PC-3 (cell line): ENCODE measurements around the gene CDC25B.

Experiments used
- EZH2 ChIP-seq: fragments of 300-600 bp; sonication (generic); IDR thresholded peaks from one replicate; pipeline ENCODE4 v1.6.1; 2017; ENCODE audit warnings: antibody characterized with exemption, mild to moderate bottlenecking, low read length; ENCODE audit not compliant: unreplicated experiment
- TF ChIP-seq, protein P1 (sequence below): fragments of 300-600 bp; sonication (generic); conservative IDR thresholded peaks from 2 replicates; pipeline ENCODE4 v1.5.1; 2017; ENCODE audit warnings: antibody characterized with exemption, low read depth, mild to moderate bottlenecking, low read length

DNA sequence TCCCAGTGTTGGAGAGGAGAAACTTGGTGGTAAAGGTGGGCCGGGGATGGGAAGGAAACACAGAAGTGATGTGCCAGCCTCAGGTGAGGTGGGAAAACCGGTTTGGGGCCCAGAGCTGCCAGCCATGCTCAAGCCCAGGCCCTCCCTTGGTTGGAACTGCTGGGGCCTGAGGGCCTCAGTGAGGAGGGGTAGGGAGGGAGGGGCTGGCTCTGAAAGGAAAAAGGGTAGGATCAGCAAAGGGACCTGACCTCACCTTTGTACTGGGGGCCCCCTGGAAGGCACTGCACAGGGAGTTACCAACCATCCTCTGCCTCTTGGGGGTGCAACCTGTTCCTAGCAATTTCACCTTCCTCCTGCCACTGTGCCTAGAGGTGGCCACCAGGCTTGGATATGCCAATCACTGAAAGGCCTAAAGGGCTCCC is 13.0 kb upstream of the CDC25B start:
- TF ChIP-seq, protein P1, sequence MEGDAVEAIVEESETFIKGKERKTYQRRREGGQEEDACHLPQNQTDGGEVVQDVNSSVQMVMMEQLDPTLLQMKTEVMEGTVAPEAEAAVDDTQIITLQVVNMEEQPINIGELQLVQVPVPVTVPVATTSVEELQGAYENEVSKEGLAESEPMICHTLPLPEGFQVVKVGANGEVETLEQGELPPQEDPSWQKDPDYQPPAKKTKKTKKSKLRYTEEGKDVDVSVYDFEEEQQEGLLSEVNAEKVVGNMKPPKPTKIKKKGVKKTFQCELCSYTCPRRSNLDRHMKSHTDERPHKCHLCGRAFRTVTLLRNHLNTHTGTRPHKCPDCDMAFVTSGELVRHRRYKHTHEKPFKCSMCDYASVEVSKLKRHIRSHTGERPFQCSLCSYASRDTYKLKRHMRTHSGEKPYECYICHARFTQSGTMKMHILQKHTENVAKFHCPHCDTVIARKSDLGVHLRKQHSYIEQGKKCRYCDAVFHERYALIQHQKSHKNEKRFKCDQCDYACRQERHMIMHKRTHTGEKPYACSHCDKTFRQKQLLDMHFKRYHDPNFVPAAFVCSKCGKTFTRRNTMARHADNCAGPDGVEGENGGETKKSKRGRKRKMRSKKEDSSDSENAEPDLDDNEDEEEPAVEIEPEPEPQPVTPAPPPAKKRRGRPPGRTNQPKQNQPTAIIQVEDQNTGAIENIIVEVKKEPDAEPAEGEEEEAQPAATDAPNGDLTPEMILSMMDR: no peak
- no peak for TF ChIP-seq EZH2
